Left lung (tissue), 10 donors: ENCODE results near the gene CMTM8. TPM values are rescaled to one million over a fixed set of nuclear protein-coding genes. Genes with fewer than 3 reads are reported as not detected.

Experiments
- ATAC-seq: fragments of 200-7000 bp; cut with Tn5 transposase; one replicate; pipeline ENCODE4 v1.9.1; 2020; ENCODE audit warnings: moderate library complexity
- DNase-seq, 4 donors: peaks; one replicate each; pipeline ENCODE4 v3.0.0-alpha.2; 2013 to 2020
- H3K27ac ChIP-seq, 2 donors: fragments of 200-600 bp; sonication (generic) in 1 of 2; one replicate each; pipeline versions ENCODE4 v1.5.0 to v1.8.0; 2020 to 2021
- H3K27me3 ChIP-seq, 2 donors: fragments of 200-600 bp; sonication (generic) in 1 of 2; one replicate each; pipeline versions ENCODE4 v1.5.0 to v1.8.0; 2020 to 2021
- H3K36me3 ChIP-seq, 2 donors: fragments of 200-600 bp; sonication (generic) in 1 of 2; one replicate each; pipeline versions ENCODE4 v1.5.0 to v1.8.0; 2020 to 2021
- H3K4me1 ChIP-seq, 2 donors: fragments of 200-600 bp; one replicate each; pipeline ENCODE4 v1.8.0; 2021
- H3K4me3 ChIP-seq, 2 donors: fragments of 200-600 bp; sonication (generic) in 1 of 2; one replicate each; pipeline versions ENCODE4 v1.5.0 to v1.8.0; 2020 to 2021; ENCODE audit warnings: mild to moderate bottlenecking in 1 of 2
- H3K9me3 ChIP-seq, 2 donors: fragments of 200-600 bp; sonication (generic) in 1 of 2; one replicate each; pipeline versions ENCODE4 v1.5.0 to v1.8.0; 2020 to 2021
- CTCF ChIP-seq, 2 donors: fragments of 200-600 bp; sonication (generic) in 1 of 2; IDR thresholded peaks; one replicate each; pipeline versions ENCODE4 v1.5.0 to v1.8.0; 2021; ENCODE audit warnings: antibody characterized with exemption in 2 of 2
- intact Hi-C, 2 donors: fragments of 100-400 bp; cut with DNase I; formaldehyde crosslinking; loops; one replicate each; pipeline versions ENCODE4 v1.11.2 to v1.14.2; 2022
- polyA plus RNA-seq, 6 donors: library from polyadenylated mRNA; unstranded; fragments of 120-200 nt; gene quantifications; one replicate each; pipeline ENCODE4 v1.2.1, GENCODE V29; 2013; ENCODE audit not compliant: insufficient read length in 6 of 6
- total RNA-seq, 2 donors: library from RNA; stranded (reverse); fragmentation: NEBNext Ultra II Directional; extraction: Animal tissue kit (Norgen Biotek cat#: 25700); gene quantifications; one replicate each; pipeline ENCODE4 v1.2.1, GENCODE V29; 2021
- donor health status: DM: no; HTN: yes; CAD: no.
- donor health status: DM: no; HTN: no; CAD: no.

The CMTM8 gene
- total and polyA plus RNA-seq, 8 donors, result 12.0 to 20.0 (median 12.6) TPM

- DNase-seq, result no peak
- no peak for TF ChIP-seq CTCF (IDR thresholded peaks at IDR 0.05)
- peaks cover 22 to 96% of the 10 kb centered on the region in 2 donors for H3K4me1 ChIP-seq
- no peaks in the 10 kb centered on the region for H3K9me3 ChIP-seq
- intact Hi-C loops, result no loop called here
- no peak for ATAC-seq
- no peaks in the 10 kb centered on the region for H3K27me3 ChIP-seq
- no peaks in the 10 kb centered on the region for H3K36me3 ChIP-seq
- no peak overlapping the region for H3K4me3 ChIP-seq
- H3K27ac ChIP-seq, result peak overlapping the region in 1 of 2 donors; percentile 75
Observed at GRCh38 chr3:32397941-32398340, 159.5 kb downstream of the CMTM8 start.

- H3K36me3 ChIP-seq, result no peaks in the 10 kb centered on the region
- TF ChIP-seq CTCF (IDR thresholded peaks at IDR 0.05), result no peak
- peak overlapping the region in 1 of 2 donors; percentile 75 for H3K27ac ChIP-seq
- no peaks in the 10 kb centered on the region for H3K9me3 ChIP-seq
- DNase-seq (peak in 2 of 4 donors; percentile 73 to 90), ATAC-seq (peak; percentile 10)
- intact Hi-C loops, result no loop called here
- H3K4me1 ChIP-seq, result peaks cover 26 to 96% of the 10 kb centered on the region in 2 donors
- H3K4me3 ChIP-seq, result no peak overlapping the region
- no peaks in the 10 kb centered on the region for H3K27me3 ChIP-seq
Observed at GRCh38 chr3:32398531-32398930, 160.1 kb downstream of the CMTM8 start.

DNA sequence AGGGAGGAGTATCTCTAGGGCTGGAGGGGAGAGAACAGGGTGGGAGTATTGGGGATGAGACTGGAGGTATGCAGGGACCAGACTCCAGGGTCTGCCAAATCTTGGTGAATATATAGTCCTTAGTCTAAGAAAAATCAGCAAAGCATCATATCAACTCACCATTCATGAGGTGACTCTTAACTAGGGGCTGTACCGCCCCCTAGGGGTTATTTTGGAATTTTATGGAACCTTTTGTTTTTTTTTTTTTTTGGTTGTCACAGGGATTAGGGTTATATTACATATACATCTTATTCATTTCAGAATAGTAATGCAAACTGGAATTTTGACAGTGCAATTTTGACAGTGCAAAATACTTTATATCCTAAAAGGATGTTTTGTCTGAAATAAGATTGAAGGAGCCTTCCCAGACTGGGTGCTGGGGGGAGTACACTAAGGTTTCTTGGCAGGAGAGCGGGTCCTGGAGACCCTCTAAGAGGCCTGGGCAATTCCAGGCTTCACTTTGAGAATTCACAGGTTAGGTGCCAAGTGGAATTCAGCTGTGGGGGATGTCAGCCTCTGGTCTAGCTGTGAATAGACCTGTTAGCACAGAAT lies 160.6 kb downstream of the CMTM8 start:
- H3K4me1 ChIP-seq, result peaks cover 28 to 96% of the 10 kb centered on the region in 2 donors
- no peaks in the 10 kb centered on the region for H3K27me3 ChIP-seq
- peak; percentile 31 to 54 for TF ChIP-seq CTCF (IDR thresholded peaks at IDR 0.05)
- H3K27ac ChIP-seq, result peak overlapping the region in 1 of 2 donors; percentile 75
- intact Hi-C loops, result no loop called here
- H3K9me3 ChIP-seq, result no peaks in the 10 kb centered on the region
- H3K36me3 ChIP-seq, result no peaks in the 10 kb centered on the region
- ATAC-seq, result peak; percentile 19
- no peak overlapping the region for H3K4me3 ChIP-seq
- DNase-seq, result peak in 1 of 4 donors; percentile 61

DNA sequence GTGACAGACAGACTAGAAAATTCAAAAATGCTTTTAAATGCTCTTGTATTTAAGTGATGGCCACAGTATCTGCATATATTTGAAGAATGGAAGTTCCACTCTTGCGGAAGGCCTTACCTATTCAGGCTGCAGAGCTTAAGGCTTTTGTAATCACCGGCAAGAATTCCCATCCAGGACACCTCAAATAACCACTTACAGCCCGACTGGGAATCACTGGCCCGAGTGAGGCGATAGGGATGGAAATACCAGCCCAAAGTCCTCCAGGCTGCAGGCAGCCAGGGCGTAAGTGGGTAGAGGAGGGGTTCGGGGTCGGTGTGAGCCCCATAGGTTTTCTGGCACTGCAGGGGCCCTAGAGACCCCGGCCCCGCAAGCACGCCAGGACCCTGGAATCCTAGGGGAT lies 162.6 kb downstream of the CMTM8 start:
- peaks cover 33 to 96% of the 10 kb centered on the region in 2 donors for H3K4me1 ChIP-seq
- peak overlapping the region; percentile 40 to 42 for H3K4me3 ChIP-seq
- H3K9me3 ChIP-seq, result no peaks in the 10 kb centered on the region
- peak overlapping the region; percentile 91 to 94 for H3K27ac ChIP-seq
- no peak for DNase-seq
- TF ChIP-seq CTCF (IDR thresholded peaks at IDR 0.05), result no peak
- no peaks in the 10 kb centered on the region for H3K36me3 ChIP-seq
- no peaks in the 10 kb centered on the region for H3K27me3 ChIP-seq
- ATAC-seq, result peak; percentile 29
- intact Hi-C loops, result no loop called here

GRCh38 chr3:32401556-32402081 lies 163.1 kb downstream of the CMTM8 start:
- peak; percentile 75 to 92 (median 84) for DNase-seq
- Histone ChIP-seq H3K4me3 (peak overlapping the region; percentile 40 to 42), H3K9me3 (no peaks in the 10 kb centered on the region), H3K36me3 (no peaks in the 10 kb centered on the region), H3K27me3 (no peaks in the 10 kb centered on the region), H3K27ac (peak overlapping the region; percentile 91 to 94), H3K4me1 (peaks cover 38 to 96% of the 10 kb centered on the region in 2 donors)
- ATAC-seq, result peak; percentile 75
- intact Hi-C loops, result no loop called here
- no peak for TF ChIP-seq CTCF (IDR thresholded peaks at IDR 0.05)
